GM12872 (cell line): ENCODE measurements around the gene BST1.

Experiments used
- CTCF ChIP-seq: IDR thresholded peaks from 3 replicates; pipeline ENCODE4 v1.5.1; 2011; ENCODE audit warnings: low read depth, mild to moderate bottlenecking, low read length, moderate library complexity; ENCODE audit not compliant: insufficient read depth

The BST1 gene

DNA sequence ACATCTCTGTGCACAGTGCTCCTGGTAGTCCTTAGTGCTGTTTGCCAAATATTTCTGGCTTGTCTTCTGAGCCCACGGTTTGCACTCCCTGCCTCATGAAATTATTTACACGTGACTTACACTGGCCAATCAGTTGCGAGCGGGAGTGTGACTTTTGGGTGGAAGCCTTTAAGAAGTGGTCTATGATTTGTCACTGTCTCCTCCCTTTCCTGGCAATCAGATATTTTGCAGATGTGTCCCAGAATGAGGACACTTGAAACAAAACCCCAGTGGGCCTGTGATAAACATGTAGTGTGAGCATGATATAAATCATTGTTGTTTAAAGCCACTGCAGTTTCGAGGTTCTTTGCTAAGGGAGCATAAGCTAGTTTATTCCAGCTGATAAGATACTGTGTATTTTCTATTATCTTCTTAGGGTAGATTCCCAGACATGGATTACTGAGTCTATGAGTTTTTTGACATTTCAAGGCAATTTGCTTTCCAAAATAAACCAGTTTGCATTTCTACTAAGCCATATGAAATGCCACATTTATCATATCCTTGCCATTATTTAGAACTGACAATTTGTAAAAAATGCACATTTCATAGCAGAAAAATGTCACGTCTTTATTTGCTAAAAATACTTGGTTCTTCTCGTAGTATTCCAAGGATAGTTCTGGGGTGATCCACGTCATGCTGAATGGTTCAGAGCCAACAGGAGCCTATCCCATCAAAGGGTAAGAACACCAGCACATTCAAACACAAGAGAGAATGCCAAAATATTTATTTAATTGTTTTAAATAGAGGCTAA, 12.0 kb downstream of the BST1 start:
- no peak for TF ChIP-seq CTCF

DNA sequence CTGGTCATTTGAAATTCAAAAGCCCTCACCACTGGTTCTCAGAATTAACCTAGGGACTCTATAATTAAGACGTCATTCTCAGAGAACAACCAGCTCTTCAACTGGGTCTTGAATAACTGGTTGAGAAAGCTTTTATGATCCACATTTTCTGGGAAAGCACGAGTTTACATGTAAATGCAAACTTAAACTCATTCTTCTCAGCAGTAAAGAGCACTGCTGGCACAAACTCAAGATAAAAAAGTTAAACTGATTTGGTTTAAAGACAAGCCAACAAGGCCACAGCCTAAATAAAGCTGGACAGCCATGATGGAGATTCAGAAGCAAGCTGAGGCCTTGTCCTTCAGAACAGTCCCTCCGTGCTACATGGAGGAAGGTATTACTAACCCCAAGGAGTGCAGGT, 13.2 kb downstream of the BST1 start:
- TF ChIP-seq CTCF: no peak

- TF ChIP-seq CTCF: no peak
Measured at GRCh38 chr4:15717086-15717485, 14.2 kb downstream of the BST1 start.

GRCh38 chr4:15717657-15718416, 15.0 kb downstream of the BST1 start:
- TF ChIP-seq CTCF: no peak

DNA sequence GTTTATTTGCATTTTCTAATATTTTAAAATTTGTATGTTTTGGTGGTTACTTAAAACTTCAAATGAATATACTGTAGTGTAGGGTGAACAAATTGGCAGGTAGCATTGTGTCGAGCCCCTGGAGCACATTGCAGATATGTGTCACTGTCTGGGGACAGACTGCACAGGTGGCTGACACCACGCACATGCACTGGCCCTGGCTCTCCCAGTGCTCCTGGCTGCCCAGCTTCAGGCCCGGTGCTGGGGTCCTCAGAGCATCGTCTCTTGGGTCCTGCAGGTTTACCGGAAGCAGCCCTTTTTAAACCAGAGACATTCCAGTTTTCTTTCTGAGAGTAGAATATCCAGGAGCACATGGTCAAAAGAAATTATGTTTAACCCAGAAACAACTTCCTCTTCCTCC, 15.6 kb downstream of the BST1 start:
- no peak for TF ChIP-seq CTCF

- no peak for TF ChIP-seq CTCF
Measured at GRCh38 chr4:15718959-15719358, 16.1 kb downstream of the BST1 start.

GRCh38 chr4:15719506-15719905, 16.6 kb downstream of the BST1 start:
- TF ChIP-seq CTCF: no peak
